NB4 (cell line): ENCODE results near the gene IGF1R.

ENCODE experiments used
- DNase-seq: peaks from one replicate; pipeline ENCODE4 v3.0.0; 2010; ENCODE audit warnings: low read depth
- H3K4me3 ChIP-seq: one replicate; pipeline ENCODE4 v1.5.1; 2011; ENCODE audit warnings: mild to moderate bottlenecking, low read depth, low read length, moderate library complexity
- CTCF ChIP-seq: IDR thresholded peaks from one replicate; pipeline ENCODE4 v1.5.1; 2012; ENCODE audit warnings: low read depth, low read length
- MAX ChIP-seq: IDR thresholded peaks from 2 replicates; pipeline ENCODE4 v1.6.1; 2011; ENCODE audit warnings: low read depth, low read length
- MYC ChIP-seq: IDR thresholded peaks from 2 replicates; pipeline ENCODE4 v1.6.1; 2011; ENCODE audit warnings: low read depth, low read length
- POLR2A ChIP-seq: IDR thresholded peaks from 2 replicates; pipeline ENCODE4 v1.6.1; 2011; ENCODE audit warnings: mild to moderate bottlenecking; ENCODE audit not compliant: insufficient read length; ENCODE audit errors: extremely low read depth

The IGF1R gene

GRCh38 chr15:98906712-98907083 is 258.4 kb downstream of the IGF1R start:
- no peak overlapping the region for H3K4me3 ChIP-seq
- no peak for DNase-seq
- TF ChIP-seq POLR2A = no peak
- no peak for TF ChIP-seq CTCF
- no peak for TF ChIP-seq MYC
- TF ChIP-seq MAX = no peak

- no peak for DNase-seq
- TF ChIP-seq POLR2A (no peak), MYC (no peak), MAX (no peak), CTCF (no peak)
- H3K4me3 ChIP-seq = no peak overlapping the region
These were observed 259.7 kb downstream of the IGF1R start for GRCh38 chr15:98907927-98908471.

GRCh38 chr15:98909968-98910885 is 261.9 kb downstream of the IGF1R start:
- TF ChIP-seq CTCF (no peak), POLR2A (no peak), MAX (no peak), MYC (no peak)
- H3K4me3 ChIP-seq = no peak overlapping the region

GRCh38 chr15:98914626-98915025 is 266.3 kb downstream of the IGF1R start:
- H3K4me3 ChIP-seq = no peak overlapping the region
- no peak for DNase-seq
- TF ChIP-seq MYC = no peak
- TF ChIP-seq MAX = no peak
- no peak for TF ChIP-seq CTCF
- TF ChIP-seq POLR2A = no peak

More at GRCh38 chr15:98909968-98910885, 261.9 kb downstream of the IGF1R start:
- no peak for DNase-seq

- no peak for TF ChIP-seq MAX
- no peak for TF ChIP-seq MYC
- TF ChIP-seq POLR2A = no peak
- no peak for TF ChIP-seq CTCF
- DNase-seq = no peak
- no peak overlapping the region for H3K4me3 ChIP-seq
These were observed 268.5 kb downstream of the IGF1R start for GRCh38 chr15:98916826-98917225.
